ENCODE results near the gene MTX1.
"Not testable (repeated sequence)": the region's sequence is repeated elsewhere in the genome, so short reads cannot be mapped to it uniquely, and the experiment has no call there.

The MTX1 gene

GRCh38 chr1:155236451-155236850 is 28.0 kb downstream of the MTX1 start:
- FAIRE-seq (no peak), DNase-seq (ENCODE audit: insufficient read length, low spot score) (no peak)
- TF ChIP-seq PAX5 (IDR thresholded peaks at IDR 0.05; ENCODE audit: insufficient read depth, low read length, severe bottlenecking) (no peak), POU2F2 (IDR thresholded peaks at IDR 0.05; ENCODE audit: low read depth, low read length) (no peak), POLR2AphosphoS5 (IDR thresholded peaks at IDR 0.05; ENCODE audit: low read depth, low read length) (no peak), POLR2A (IDR thresholded peaks at IDR 0.05; ENCODE audit: low read depth, low read length) (no peak), SPI1 (IDR thresholded peaks at IDR 0.05; ENCODE audit: low read depth, low read length) (no peak), TAF1 (IDR thresholded peaks at IDR 0.05; ENCODE audit: low read depth, low read length) (no peak)

- DNase-seq (ENCODE audit: insufficient read length, low spot score) (no peak), FAIRE-seq (peak; percentile 75)
- no peak for TF ChIP-seq POLR2A (IDR thresholded peaks at IDR 0.05; ENCODE audit: low read depth, low read length)
- TF ChIP-seq PAX5 (IDR thresholded peaks at IDR 0.05; ENCODE audit: insufficient read depth, low read length, severe bottlenecking): no peak
- no peak for TF ChIP-seq POLR2AphosphoS5 (IDR thresholded peaks at IDR 0.05; ENCODE audit: low read depth, low read length)
- TF ChIP-seq POU2F2 (IDR thresholded peaks at IDR 0.05; ENCODE audit: low read depth, low read length): no peak
- TF ChIP-seq SPI1 (IDR thresholded peaks at IDR 0.05; ENCODE audit: low read depth, low read length): peak; percentile 54
- TF ChIP-seq TAF1 (IDR thresholded peaks at IDR 0.05; ENCODE audit: low read depth, low read length): no peak
These were observed 32.7 kb downstream of the MTX1 start for GRCh38 chr1:155241069-155241679.

- DNase-seq (ENCODE audit: insufficient read length, low spot score) (no peak), FAIRE-seq (no peak)
- TF ChIP-seq SPI1 (IDR thresholded peaks at IDR 0.05; ENCODE audit: low read depth, low read length): no peak
- no peak for TF ChIP-seq POLR2A (IDR thresholded peaks at IDR 0.05; ENCODE audit: low read depth, low read length)
- TF ChIP-seq POU2F2 (IDR thresholded peaks at IDR 0.05; ENCODE audit: low read depth, low read length): no peak
- no peak for TF ChIP-seq POLR2AphosphoS5 (IDR thresholded peaks at IDR 0.05; ENCODE audit: low read depth, low read length)
- no peak for TF ChIP-seq TAF1 (IDR thresholded peaks at IDR 0.05; ENCODE audit: low read depth, low read length)
- no peak for TF ChIP-seq PAX5 (IDR thresholded peaks at IDR 0.05; ENCODE audit: insufficient read depth, low read length, severe bottlenecking)
These were observed 33.4 kb downstream of the MTX1 start for GRCh38 chr1:155241841-155242264.

GRCh38 chr1:155242805-155243358 is 34.4 kb downstream of the MTX1 start:
- DNase-seq (ENCODE audit: insufficient read length, low spot score) (no peak), FAIRE-seq (no peak)
- TF ChIP-seq SPI1 (IDR thresholded peaks at IDR 0.05; ENCODE audit: low read depth, low read length) (no peak), POU2F2 (IDR thresholded peaks at IDR 0.05; ENCODE audit: low read depth, low read length) (no peak), POLR2A (IDR thresholded peaks at IDR 0.05; ENCODE audit: low read depth, low read length) (no peak), TAF1 (IDR thresholded peaks at IDR 0.05; ENCODE audit: low read depth, low read length) (no peak), PAX5 (IDR thresholded peaks at IDR 0.05; ENCODE audit: insufficient read depth, low read length, severe bottlenecking) (no peak), POLR2AphosphoS5 (IDR thresholded peaks at IDR 0.05; ENCODE audit: low read depth, low read length) (no peak)

- peak; percentile 80; the same call in 1 of the 2 replicates for TF ChIP-seq TAF1 (IDR thresholded peaks at IDR 0.05; ENCODE audit: low read depth, low read length)
- no peak for TF ChIP-seq SPI1 (IDR thresholded peaks at IDR 0.05; ENCODE audit: low read depth, low read length)
- TF ChIP-seq PAX5 (IDR thresholded peaks at IDR 0.05; ENCODE audit: insufficient read depth, low read length, severe bottlenecking): peak; percentile 99
- peak; percentile 93 for TF ChIP-seq POU2F2 (IDR thresholded peaks at IDR 0.05; ENCODE audit: low read depth, low read length)
- TF ChIP-seq POLR2A (IDR thresholded peaks at IDR 0.05; ENCODE audit: low read depth, low read length): peak; percentile 92
- peak; percentile 94 for TF ChIP-seq POLR2AphosphoS5 (IDR thresholded peaks at IDR 0.05; ENCODE audit: low read depth, low read length)
- FAIRE-seq: peak; percentile 31
- peak; percentile 91 for DNase-seq (ENCODE audit: insufficient read length, low spot score)
These were observed 36.1 kb downstream of the MTX1 start for GRCh38 chr1:155244368-155245162.

- DNase-seq (ENCODE audit: insufficient read length, low spot score): no peak
- no peak for TF ChIP-seq POLR2AphosphoS5 (IDR thresholded peaks at IDR 0.05; ENCODE audit: low read depth, low read length)
- TF ChIP-seq PAX5 (IDR thresholded peaks at IDR 0.05; ENCODE audit: insufficient read depth, low read length, severe bottlenecking): no peak
- 0 out of 2 replicates have a peak, but pooled peaks have one; percentile 24 for TF ChIP-seq POU2F2 (IDR thresholded peaks at IDR 0.05; ENCODE audit: low read depth, low read length)
These were observed 36.6 kb downstream of the MTX1 start for GRCh38 chr1:155245163-155245524.

GRCh38 chr1:155246796-155247195 is 38.3 kb downstream of the MTX1 start:
- FAIRE-seq; DNase-seq (ENCODE audit: insufficient read length, low spot score): not testable (repeated sequence)

More at GRCh38 chr1:155245163-155245524, 36.6 kb downstream of the MTX1 start:
- FAIRE-seq: no peak

GRCh38 chr1:155247667-155248553 is 39.4 kb downstream of the MTX1 start:
- FAIRE-seq (no peak), DNase-seq (ENCODE audit: insufficient read length, low spot score) (no peak)
- no peak for TF ChIP-seq POU2F2 (IDR thresholded peaks at IDR 0.05; ENCODE audit: low read depth, low read length)
- TF ChIP-seq TAF1 (IDR thresholded peaks at IDR 0.05; ENCODE audit: low read depth, low read length): no peak
- TF ChIP-seq SPI1 (IDR thresholded peaks at IDR 0.05; ENCODE audit: low read depth, low read length): no peak
- TF ChIP-seq POLR2A (IDR thresholded peaks at IDR 0.05; ENCODE audit: low read depth, low read length): no peak
- no peak for TF ChIP-seq POLR2AphosphoS5 (IDR thresholded peaks at IDR 0.05; ENCODE audit: low read depth, low read length)
- TF ChIP-seq PAX5 (IDR thresholded peaks at IDR 0.05; ENCODE audit: insufficient read depth, low read length, severe bottlenecking): no peak

- no peak for DNase-seq (ENCODE audit: insufficient read length, low spot score)
- FAIRE-seq: no peak
- TF ChIP-seq POLR2AphosphoS5 (IDR thresholded peaks at IDR 0.05; ENCODE audit: low read depth, low read length): no peak
- no peak for TF ChIP-seq PAX5 (IDR thresholded peaks at IDR 0.05; ENCODE audit: insufficient read depth, low read length, severe bottlenecking)
- TF ChIP-seq POLR2A (IDR thresholded peaks at IDR 0.05; ENCODE audit: low read depth, low read length): no peak
- no peak for TF ChIP-seq TAF1 (IDR thresholded peaks at IDR 0.05; ENCODE audit: low read depth, low read length)
- no peak for TF ChIP-seq SPI1 (IDR thresholded peaks at IDR 0.05; ENCODE audit: low read depth, low read length)
These were observed 41.7 kb downstream of the MTX1 start for GRCh38 chr1:155250246-155250632.
